NCI-H2029 (cell line): ENCODE data around the gene TMEM178B.

ENCODE experiments used
- DNase-seq: peaks from one replicate; lab custom pipeline; 2025; lab: John Stamatoyannopoulos, UW

The TMEM178B gene

GRCh38 chr7:141263983-141264382 is 190.1 kb downstream of the TMEM178B start:
- DNase-seq = no peak

DNA sequence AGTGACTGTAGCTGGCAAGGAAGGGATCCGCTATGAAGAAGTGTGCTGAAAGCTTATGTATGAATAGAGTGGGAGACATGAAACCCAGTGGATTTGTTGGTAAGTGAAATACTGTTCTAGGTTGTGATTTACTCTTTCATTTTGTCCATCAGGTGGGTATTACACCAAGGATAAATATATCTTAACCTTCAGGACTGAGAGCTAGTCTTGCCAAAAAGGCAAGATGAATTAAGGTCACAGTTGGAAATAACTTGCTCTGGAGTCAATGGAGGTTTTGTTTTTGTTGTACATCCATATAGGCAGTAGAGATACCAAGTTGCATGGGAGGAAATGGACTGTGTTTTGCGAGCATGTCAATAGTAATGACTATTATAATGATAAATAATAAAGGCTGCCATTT is 190.6 kb downstream of the TMEM178B start:
- no peak for DNase-seq

DNA sequence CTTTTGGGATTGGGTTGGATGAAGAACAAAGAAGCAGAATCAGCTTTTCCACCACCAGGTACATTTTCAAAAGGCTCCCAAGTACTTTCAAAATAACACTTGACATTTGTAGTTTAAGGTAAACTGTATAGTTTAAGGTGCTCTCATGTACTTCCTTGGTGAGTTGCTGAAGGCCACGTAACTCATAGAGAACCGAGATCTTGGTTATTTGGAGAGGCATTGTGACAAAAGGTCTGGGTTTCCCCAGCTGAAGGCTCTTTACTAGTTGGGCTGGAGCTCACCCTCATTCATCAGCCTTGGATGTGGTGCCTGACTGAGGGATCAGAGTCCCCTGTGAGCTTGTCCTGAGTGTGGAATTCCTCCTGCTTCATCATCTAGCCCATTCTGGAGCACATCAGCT is 191.8 kb downstream of the TMEM178B start:
- no peak for DNase-seq

DNA sequence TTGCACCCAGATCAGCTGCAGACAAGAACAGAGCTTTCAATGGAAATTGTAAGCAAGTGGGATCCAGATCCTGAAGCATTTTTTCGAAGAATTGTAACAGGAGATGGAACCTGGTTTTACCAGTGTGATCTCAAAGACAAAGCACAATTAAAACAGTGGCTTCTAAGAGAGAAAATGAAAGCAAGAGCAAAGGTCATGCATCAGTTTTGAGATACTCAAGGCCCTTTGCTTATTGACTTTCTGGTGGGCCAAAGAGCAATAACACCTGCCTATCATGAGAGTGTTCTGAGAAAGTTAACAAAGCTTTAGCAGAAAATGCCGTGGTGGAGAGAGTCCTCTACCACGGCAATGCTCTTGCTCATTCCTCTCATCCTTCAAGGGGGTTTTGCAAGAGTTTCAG is 194.8 kb downstream of the TMEM178B start:
- no peak for DNase-seq

- no peak for DNase-seq
Measured at GRCh38 chr7:141271451-141271850, 197.6 kb downstream of the TMEM178B start.

DNA sequence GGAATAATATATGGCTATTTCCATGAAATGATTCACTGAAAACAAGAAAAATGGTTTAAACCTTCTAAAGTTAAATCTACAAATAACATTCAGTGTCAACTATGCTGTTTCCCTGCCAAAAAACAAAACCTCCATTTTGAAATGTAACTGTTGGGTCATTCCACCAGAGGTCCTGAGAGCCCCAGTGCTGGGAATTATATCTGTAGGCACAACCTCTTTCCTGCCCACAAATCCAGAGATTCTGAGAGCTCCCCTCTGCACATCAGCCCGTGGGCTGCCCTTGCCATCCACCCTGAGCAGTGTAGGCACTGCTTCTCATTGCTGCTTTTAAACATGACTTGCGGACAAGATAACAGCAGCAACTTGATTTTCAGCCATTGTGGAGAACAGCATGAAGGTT is 198.6 kb downstream of the TMEM178B start:
- DNase-seq = no peak

- no peak for DNase-seq
Measured at GRCh38 chr7:141275350-141275749, 201.5 kb downstream of the TMEM178B start.

GRCh38 chr7:141276031-141276430 is 202.2 kb downstream of the TMEM178B start:
- no peak for DNase-seq

DNA sequence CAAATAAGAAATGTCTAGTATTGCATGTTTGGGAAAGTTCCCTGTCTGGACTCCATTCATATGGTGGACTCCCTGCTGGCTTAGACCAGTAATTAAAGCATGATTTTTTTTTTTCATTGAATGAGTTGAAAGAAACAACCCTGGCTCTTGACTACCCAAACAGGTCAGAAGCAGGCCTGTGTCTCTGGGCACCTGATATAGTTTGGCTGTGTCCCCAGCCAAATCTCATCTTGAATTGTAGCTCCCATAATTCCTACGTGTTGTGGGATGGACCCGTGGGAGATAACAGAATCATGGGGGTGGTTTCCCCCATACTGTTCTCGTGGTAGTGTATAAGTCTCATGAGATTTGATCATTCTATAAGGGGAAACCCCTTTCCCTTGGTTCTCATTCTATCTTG is 206.2 kb downstream of the TMEM178B start:
- DNase-seq = no peak

DNA sequence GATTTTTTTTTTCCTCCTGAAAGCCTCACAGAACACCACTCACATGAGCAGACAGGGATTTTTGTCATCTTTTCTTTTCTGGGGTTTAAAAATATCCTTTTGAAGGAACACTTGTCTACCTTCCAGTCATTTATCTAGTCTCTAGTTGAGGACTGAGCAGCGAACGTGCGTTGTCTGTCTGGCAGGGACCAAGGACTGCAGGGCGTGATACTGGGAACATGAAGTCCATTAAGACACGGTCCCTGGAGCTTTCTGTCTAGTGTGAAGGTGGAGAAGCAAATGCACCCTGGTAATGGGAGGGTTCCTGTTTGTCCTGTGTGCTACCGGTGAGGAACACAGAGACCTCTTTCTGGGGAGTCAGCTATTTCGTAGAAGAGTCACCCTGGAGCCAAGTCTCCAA is 207.4 kb downstream of the TMEM178B start:
- DNase-seq = no peak

DNA sequence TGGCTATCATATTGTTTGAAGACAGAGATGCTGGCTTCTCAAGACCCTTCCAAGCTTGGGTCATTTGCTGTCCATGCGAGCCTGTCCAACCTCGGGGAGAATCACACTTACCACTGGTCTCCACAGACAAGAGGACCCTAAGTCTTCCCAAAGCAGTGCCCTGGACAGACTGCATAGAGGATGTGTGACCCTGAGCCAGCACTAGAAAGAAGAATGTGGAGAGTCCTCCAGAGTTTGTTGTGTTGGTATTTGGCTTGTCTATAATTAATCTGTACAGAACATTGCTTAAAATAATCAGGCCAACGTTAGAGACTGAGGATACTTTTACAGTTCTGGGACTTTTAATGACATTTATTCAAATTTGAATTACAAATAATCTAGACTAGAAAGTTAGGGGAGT is 212.7 kb downstream of the TMEM178B start:
- no peak for DNase-seq

DNA sequence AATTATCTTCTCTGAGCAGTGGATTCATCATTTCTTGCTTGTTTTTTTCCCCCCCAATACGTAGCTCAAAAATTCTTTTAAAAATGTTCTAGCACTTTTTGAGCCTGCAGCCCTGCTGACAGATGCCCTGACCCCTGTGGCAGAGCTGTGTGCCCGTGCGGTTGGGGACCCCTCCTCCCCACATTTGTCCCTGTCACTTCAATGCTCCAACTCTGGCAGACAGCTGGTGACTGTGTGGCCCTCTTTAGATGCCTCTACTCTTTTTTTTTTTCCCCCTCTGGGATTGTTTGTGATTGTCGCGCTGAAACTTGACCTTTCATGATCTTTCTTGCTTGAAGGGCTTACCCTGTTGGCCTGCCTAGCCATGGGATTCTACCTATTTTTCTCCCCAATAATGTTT is 214.1 kb downstream of the TMEM178B start:
- DNase-seq = no peak

DNA sequence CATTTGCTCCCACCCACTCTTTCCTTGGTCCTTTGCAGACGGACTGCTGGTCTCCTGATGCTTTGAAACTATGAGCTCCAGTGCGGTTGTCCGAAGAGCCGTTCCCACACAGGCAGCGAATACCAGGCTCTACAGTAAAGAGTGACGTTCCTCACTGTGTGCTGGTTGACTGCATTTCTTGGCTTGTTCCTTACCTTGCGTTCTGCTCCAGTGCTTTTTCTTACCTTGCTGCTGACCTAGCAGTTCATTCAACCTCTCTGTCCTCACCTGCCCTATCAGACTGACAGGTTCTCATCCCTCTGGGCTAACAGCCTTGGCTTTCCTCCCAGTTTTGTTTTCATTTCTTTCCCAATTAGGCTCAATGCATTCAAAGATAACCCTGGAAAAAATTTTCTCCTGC is 214.8 kb downstream of the TMEM178B start:
- DNase-seq = peak; percentile 28

- DNase-seq = no peak
Measured at GRCh38 chr7:141290365-141290764, 216.5 kb downstream of the TMEM178B start.

- no peak for DNase-seq
Measured at GRCh38 chr7:141290973-141291372, 217.1 kb downstream of the TMEM178B start.

GRCh38 chr7:141291541-141291940 is 217.7 kb downstream of the TMEM178B start:
- no peak for DNase-seq

DNA sequence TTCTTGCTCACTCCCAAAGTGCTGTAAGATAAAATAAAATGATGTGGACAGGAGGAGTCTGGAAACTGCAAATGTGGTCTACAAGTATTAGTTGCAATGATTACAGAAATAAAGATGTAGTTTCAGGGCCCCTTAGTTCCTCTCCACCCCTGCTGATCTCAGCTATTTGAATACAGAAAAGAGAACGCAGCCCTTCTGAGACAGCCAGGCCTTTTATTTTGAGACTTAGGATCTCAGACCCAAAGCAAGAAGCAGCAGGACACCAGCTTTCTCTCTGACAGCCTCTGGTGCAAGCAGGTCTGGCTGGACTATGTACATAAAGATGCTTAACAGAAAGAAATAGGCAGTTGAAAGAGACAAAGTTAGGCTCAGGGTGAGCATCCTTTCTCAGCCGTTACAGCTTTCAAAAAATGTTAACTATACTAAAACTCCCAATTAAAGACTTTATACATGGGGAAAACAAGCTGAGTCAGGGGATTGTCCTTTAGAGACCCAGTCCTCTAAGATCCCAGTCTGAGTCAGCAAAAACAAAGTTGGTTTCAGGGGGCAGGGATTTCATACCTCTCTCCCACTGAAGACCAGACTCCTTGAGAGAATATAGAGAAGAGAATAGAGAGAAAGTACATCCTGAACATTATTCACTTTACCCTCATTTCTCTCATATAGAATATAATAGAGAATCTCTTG is 220.4 kb downstream of the TMEM178B start:
- DNase-seq = no peak

DNA sequence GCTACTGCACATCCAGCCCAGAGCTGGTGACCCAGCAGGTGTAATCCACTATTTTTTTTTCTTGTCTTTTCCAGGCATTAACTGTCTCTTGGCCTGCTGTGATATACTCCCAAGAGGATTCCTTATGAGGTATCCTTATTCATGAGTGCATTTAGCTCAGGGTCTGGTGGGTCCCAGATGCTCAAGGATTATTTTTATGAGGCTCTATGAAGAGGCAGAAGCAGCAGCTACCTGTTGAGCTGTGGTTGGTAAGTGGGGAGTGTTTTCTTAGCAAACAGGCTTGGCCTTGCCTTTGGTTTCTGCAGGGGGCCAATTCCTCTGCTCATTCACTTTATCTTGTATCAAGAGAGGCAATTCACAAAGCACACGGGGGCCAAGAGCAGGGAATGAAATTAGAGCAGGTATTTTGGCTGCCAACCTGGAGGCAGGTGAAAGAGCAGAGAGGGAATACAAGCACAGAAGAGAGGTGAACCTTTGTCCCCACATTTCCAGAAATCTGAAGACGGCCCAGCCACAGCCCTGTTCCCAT is 221.6 kb downstream of the TMEM178B start:
- DNase-seq = peak; percentile 25

DNA sequence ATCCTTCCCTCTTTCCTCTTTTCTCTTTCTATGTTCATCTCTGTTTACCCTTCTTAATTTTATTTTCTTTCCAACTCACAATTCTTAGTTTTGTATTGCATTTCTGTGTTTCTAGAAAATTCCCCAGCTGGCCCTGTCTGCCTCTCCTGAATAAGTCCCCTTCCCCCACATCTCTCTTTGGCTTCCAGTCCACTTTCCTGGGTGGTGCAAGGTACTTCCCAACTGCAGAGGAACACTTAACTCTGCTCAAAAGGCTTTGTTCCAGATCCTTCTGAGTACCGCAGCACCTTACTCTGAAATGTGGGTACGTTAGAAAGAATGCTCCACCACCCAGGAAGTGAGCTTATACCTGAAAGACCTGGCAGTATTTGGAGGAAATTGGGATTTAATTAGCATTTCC is 227.0 kb downstream of the TMEM178B start:
- DNase-seq = no peak

GRCh38 chr7:141301544-141301943 is 227.7 kb downstream of the TMEM178B start:
- DNase-seq = no peak

DNA sequence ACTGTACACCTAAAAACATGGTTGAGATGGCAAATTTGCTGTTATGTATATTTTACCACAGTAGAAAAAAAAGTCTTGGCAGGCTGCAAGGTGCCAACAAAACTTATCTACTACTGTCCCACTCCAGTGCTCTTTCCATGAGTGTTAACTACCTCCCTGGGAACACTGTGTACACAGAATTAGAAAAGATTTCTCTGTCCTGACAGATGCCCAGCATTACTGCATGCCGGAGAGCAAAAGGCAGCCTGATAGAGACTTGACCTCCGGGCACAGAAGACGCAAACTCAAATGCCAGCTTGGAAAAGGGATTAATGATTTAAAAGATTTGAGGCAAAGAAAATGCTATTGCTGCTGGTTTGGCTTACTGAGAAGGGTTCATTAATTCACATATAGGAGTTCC is 228.8 kb downstream of the TMEM178B start:
- DNase-seq = no peak

GRCh38 chr7:141304291-141304690 is 230.4 kb downstream of the TMEM178B start:
- DNase-seq = no peak

- DNase-seq = no peak
Measured at GRCh38 chr7:141306081-141306480, 232.2 kb downstream of the TMEM178B start.

DNA sequence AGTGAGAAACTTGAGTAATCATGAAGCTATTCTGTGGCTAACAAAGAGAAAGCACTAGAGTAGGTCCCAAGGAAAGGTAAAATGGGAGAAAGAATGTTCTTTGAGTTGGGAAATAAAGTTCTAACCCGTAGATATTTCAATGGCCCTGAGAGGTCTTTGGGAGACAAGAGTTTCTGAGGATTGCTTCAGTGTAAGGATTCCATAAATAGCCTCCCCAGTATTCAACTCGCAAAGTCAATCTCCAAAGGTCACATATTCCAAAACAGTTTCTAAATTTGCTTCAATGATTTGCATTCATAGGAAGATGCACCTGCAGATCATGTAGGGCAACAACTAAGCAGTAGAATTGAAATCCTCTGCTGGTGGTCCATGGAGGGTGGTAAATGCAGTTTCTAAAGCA is 238.5 kb downstream of the TMEM178B start:
- DNase-seq = no peak
